NCI-H146 (cell line): ENCODE measurements around the gene NR3C1.

ENCODE experiments used
- DNase-seq: peaks from one replicate; lab custom pipeline; 2025; lab: John Stamatoyannopoulos, UW

NR3C1 gene

DNA sequence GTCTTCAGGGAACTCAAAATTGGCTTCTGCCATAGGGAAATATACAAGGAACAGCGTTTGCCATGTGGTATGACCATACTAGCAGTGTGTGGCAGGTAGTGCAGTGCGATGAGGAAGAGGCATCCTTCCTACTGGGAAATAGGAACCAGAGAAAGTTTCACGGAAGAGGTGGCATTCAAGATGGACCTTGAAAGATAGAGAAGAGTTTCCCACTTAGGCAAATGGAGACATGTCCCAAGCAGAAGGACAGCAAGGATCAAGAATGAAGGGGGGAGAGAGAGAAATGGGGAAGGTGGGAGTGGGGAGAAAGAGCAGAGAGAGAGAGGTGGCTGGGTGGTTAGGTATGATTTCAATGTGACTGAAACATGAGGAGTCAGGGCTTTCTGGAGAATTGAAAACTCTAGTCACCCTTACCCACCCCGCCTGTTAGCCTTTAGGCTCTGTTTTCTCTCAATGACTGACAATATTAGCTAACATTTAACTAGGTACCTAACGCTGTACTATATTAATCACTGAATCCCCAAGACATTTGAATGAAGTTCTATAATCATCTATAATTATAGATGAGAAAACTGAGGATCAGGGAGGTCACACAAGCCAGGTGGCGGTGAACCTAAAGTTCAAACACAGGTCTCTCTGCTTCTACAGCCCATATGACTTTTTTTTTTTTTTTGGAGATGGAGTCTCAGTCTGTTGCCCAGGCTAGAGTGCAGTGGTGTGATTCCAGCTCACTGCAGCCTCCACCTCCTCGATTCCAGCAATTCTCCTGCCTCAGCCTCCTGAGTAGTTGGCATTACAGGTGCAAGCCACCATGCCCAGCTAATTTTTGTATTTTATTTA lies 171.3 kb downstream of the NR3C1 start:
- DNase-seq, result no peak

DNA sequence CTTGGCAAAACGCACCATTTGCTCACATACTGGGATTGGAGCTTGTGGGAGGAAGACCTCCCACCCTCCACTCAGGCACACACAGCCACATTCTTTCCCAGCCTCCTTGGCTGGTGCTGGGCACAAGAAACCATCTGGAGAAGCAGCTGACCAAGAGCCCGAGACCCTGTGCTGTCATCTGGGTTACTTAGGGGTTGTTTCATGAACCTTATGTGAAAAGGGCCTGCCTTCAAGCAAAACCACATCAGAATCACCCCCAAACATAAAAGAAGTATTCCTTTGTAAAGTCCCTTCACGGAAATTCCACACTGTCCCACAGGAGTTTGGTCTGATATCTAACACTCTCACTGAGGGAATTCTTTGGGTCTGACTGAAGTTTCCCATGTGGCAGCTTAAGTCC lies 172.1 kb downstream of the NR3C1 start:
- no peak for DNase-seq

DNA sequence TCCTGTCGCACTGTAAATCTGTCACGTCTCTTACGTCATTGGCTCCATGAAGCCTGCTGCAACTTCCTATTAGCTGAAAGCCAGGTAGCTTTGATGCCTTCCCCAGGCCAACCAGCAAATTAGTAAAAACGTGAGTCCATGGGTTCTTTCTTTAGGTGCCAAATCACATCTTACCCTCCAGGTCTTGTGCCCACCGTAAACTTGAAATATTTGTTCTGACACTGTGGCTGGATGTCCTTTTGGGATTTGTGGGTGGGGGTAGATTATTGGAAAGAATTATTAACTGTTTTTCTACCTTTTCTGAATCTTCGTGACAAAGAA lies 172.8 kb downstream of the NR3C1 start:
- DNase-seq, result no peak

DNA sequence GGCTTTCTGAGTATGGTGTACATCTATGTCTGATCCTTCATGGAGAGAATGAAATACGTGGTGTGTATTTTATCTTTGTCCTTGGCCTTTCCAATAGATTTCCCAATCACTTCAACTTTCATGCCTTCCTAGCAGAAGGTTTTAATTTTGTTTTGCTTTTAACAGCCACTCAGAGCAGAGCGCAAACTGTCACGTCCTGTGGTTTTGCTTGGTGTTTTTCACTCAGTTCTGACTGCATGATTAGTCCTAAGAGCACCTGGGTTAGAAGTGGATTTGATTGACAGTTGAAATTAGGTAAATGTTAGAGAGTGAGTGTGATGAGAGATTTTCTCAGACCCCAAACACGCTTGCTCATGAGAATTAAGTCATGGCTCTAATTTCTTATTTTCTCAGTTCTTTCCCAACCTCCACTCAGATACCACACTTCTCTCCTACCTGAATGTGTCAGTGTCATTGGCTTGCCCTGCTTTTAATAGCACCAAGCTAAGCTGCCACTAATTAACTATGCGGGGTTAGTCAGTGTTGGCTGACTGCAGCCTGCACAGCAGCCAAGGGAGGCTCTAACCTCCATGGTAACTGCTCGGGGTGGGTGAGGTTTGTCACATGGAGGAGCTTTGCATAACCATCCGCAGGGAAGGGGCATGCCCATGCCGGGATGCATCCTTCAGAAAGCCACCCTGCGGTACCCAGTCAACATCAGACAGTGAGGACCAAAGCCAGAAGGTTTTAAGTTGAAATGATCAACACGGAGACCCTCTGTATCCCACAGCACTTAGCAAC lies 173.4 kb downstream of the NR3C1 start:
- DNase-seq, result no peak

DNA sequence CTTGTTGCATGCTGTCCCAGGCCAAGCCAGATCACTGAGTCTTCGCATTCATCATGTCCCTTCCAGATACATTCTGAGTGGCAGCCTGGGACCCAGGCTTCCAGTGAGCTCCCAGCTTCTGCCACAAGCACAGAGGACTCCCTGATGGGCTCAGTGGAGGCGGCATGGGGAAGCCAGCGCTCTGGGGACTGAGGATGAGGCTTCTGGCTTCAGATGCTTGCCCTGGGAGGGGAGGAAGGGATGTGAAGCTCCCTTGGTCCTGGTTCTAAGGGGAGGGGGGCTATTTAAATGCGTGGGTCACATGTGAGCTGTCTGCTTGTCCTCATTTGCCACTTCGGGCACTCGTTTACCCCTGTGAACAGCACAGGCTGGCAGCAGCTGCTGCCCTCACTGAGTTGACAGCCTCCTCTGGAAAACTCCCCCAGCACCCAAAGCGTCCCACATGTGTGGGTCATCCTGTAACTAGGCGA lies 174.0 kb downstream of the NR3C1 start:
- no peak for DNase-seq

DNA sequence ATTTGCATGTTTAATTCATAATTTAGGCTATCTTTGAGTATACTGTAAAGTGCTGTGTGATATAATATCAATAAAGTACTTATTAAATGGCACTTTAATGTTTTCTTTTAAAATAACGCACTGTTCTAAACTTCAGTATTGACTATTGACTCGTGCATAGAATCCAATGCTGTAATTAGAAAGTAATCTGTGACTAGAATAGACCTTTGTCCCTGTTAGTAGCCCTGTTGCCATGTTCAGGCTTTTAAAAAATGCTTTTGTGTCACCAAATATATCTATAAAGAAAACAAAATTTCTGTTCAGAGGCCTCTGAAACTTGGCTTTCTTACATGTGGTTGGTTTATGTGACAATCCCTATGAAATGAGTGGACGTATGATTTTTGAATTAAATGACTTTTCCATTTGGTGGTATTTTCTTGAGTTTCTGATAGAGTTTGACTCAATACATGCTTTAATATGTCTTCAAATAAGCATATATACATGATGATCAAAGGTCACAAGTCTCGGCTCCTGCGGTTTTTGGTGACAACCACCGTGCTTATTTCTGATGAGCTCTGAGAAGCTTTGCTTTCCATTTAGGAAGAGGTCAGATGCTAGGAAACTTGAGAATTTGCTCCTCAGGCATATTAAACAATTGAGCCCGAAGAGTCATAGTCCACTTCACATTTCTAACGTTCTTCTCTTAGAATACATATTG lies 174.7 kb downstream of the NR3C1 start:
- no peak for DNase-seq
